Measurements from ENCODE around the gene CSRP3. TPM values are rescaled to one million over a fixed set of nuclear protein-coding genes. Genes with fewer than 3 reads are reported as not detected.

The CSRP3 gene
- total RNA-seq, 1 experiment from 2014 or later, result not detected

GRCh38 chr11:19226378-19227195 lies 24.8 kb upstream of the CSRP3 start:
- DNase-seq (ENCODE audit: low read depth), result no peak

- no peak for DNase-seq (ENCODE audit: low read depth)
Observed at GRCh38 chr11:19225581-19225980, 23.8 kb upstream of the CSRP3 start.

GRCh38 chr11:19225123-19225522 lies 23.3 kb upstream of the CSRP3 start:
- no peak for DNase-seq (ENCODE audit: low read depth)

GRCh38 chr11:19220903-19221724 lies 19.3 kb upstream of the CSRP3 start:
- no peak for DNase-seq (ENCODE audit: low read depth)

GRCh38 chr11:19218786-19219460 lies 17.1 kb upstream of the CSRP3 start:
- no peak for DNase-seq (ENCODE audit: low read depth)

- no peak for DNase-seq (ENCODE audit: low read depth)
Observed at GRCh38 chr11:19218216-19218615, 16.4 kb upstream of the CSRP3 start.

GRCh38 chr11:19216709-19217374 lies 15.1 kb upstream of the CSRP3 start:
- no peak for DNase-seq (ENCODE audit: low read depth)

GRCh38 chr11:19216021-19216420 lies 14.2 kb upstream of the CSRP3 start:
- no peak for DNase-seq (ENCODE audit: low read depth)

GRCh38 chr11:19209617-19210370 lies 8.0 kb upstream of the CSRP3 start:
- no peak for DNase-seq (ENCODE audit: low read depth)

- DNase-seq (ENCODE audit: low read depth), result no peak
Observed at GRCh38 chr11:19208959-19209546, 7.3 kb upstream of the CSRP3 start.

- DNase-seq (ENCODE audit: low read depth), result no peak
Observed at GRCh38 chr11:19208181-19208580, 6.4 kb upstream of the CSRP3 start.

- DNase-seq (ENCODE audit: low read depth), result no peak
Observed at GRCh38 chr11:19204836-19205235, 3.1 kb upstream of the CSRP3 start.

GRCh38 chr11:19200410-19201201 lies 1.2 kb downstream of the CSRP3 start:
- DNase-seq (ENCODE audit: low read depth), result peak; percentile 84

- peak; percentile 18 for DNase-seq (ENCODE audit: low read depth)
Observed at GRCh38 chr11:19199771-19200170, 2.0 kb downstream of the CSRP3 start.

- DNase-seq (ENCODE audit: low read depth), result no peak
Observed at GRCh38 chr11:19199048-19199447, 2.7 kb downstream of the CSRP3 start.

- DNase-seq (ENCODE audit: low read depth), result no peak
Observed at GRCh38 chr11:19196432-19196831, 5.4 kb downstream of the CSRP3 start.

GRCh38 chr11:19194620-19195308 lies 7.0 kb downstream of the CSRP3 start:
- no peak for DNase-seq (ENCODE audit: low read depth)

- DNase-seq (ENCODE audit: low read depth), result no peak
Observed at GRCh38 chr11:19193916-19194315, 7.9 kb downstream of the CSRP3 start.
